ENCODE results near the gene MRE11. TPM values are rescaled to one million over a fixed set of nuclear protein-coding genes. Genes with fewer than 3 reads are reported as not detected.

The MRE11 gene
- total and polyA plus RNA-seq, 9 of the 15 experiments (the other 6 are each of a cell fraction or from before 2014, with no cell fraction given), result 18.3 to 45.2 (median 29.1) TPM

- TF ChIP-seq, protein P1, sequence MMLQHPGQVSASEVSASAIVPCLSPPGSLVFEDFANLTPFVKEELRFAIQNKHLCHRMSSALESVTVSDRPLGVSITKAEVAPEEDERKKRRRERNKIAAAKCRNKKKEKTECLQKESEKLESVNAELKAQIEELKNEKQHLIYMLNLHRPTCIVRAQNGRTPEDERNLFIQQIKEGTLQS (IDR thresholded peaks at IDR 0.05), result peak; percentile 33; the same call in 1 of the 2 replicates
- TF ChIP-seq, protein P1 (CRISPR knock-in tag; conservative IDR thresholded peaks at IDR 0.05), result no peak
Observed at GRCh38 chr11:94449437-94449836, 44.2 kb downstream of the MRE11 start (continued).

DNA sequence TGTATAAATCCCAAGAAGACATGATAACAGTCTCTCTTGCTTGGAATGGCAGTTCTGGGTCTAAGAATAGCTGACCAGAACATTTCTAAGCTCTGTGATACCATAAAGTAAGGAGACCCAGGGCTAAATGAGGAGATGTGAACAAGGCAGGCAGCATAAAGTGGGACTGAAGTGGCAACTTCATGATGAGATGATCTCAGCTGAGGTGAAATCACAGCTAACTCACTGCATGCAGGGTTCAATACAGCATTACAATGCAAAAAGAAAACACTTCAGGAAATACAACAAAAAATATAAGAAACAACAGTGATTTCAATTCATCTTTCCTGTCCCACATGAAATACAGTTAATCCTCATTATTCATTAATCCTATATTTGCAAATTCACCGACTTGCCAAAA is 44.6 kb downstream of the MRE11 start:
- no peaks in the 10 kb centered on the region for H4K20me1 ChIP-seq (replicated peaks; ENCODE audit: control insufficient read depth, insufficient read depth, low read length)
- CTCF ChIA-PET (ENCODE audit: low intra/inter-chr PET ratio), result no interaction called here
- no peaks in the 10 kb centered on the region for H3K4me1 ChIP-seq (replicated peaks in 1 of 2; ENCODE audit: control insufficient read depth in 2 of 2, insufficient read depth in 2 of 2, low read length in 2 of 2)
- POLR2A ChIA-PET, result no interaction called here
- no peak for TF ChIP-seq NFE2L1 (tag; IDR thresholded peaks at IDR 0.05; ENCODE audit: borderline replicate concordance, low read depth)
- no peak overlapping the region for H3K4me3 ChIP-seq
- H3K9me3 ChIP-seq (replicated peaks; ENCODE audit: control insufficient read depth, insufficient read depth, low read depth, low read length), result no peaks in the 10 kb centered on the region
- FAIRE-seq (no peak), DNase-seq (ENCODE audit: extremely low read depth in 1 of 4, low spot score in 3 of 4) (no peak), ATAC-seq (no peak)
- no peaks in the 10 kb centered on the region for H3K9me1 ChIP-seq (ENCODE audit: control insufficient read depth, insufficient read depth, low read length)
- peaks cover 36% of the 10 kb centered on the region for H3K36me3 ChIP-seq (ENCODE audit: control insufficient read depth, insufficient read depth, low read length)
- no peaks in the 10 kb centered on the region for H3K27me3 ChIP-seq (ENCODE audit: control insufficient read depth in 2 of 2, insufficient read depth in 2 of 2, low read length in 2 of 2)
- no peak overlapping the region for H3K9ac ChIP-seq (ENCODE audit: insufficient read depth in 1 of 2, low read depth in 2 of 2, low read length in 2 of 2)
- H3K4me2 ChIP-seq (ENCODE audit: insufficient read depth, low read length), result no peak overlapping the region
- in situ Hi-C loops (cut with MboI), result no loop called here
- no TSS peak for BruUV-seq (replicated peaks)
- H3K27ac ChIP-seq (ENCODE audit: extremely low read depth, low read depth, low read length), result no peak overlapping the region
- WGBS (ENCODE audit: insufficient coverage, low coverage, missing lambda C conversion rate), result 90% methylated on average over 1 of the region's 1 CpG
- intact Hi-C loops (cut with micrococcal nuclease), result no loop called here
- no peaks in the 10 kb centered on the region for H3K79me2 ChIP-seq (ENCODE audit: control insufficient read depth, insufficient read depth, low read length)
- no peak overlapping the region for H2AFZ ChIP-seq (ENCODE audit: low read depth, low read length)

DNA sequence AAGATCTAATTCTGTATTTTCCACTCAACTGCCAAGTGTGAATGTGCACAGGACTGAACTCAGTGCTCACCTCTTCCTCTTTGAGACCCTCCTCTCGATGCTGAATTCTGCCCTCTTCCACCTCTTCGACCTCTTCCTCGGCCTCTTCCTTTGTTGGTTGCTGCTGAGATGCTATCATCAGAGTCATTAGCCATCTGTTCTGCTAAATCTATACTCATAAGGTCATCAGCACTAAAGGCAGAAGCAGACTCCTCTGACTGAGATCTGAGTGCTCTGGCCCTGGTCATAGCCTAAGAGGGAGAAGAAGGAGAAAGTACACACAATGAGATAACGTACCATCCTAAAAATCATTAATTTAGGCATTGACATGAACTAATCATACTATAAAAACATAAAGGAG is 46.5 kb downstream of the MRE11 start:
- ChIA-PET CTCF (ENCODE audit: low intra/inter-chr PET ratio) (no interaction called here), POLR2A (no interaction called here)
- FAIRE-seq, result no peak
- Histone ChIP-seq H4K20me1 (replicated peaks; ENCODE audit: control insufficient read depth, insufficient read depth, low read length) (no peaks in the 10 kb centered on the region), H2AFZ (ENCODE audit: low read depth, low read length) (no peak overlapping the region), H3K36me3 (ENCODE audit: control insufficient read depth, insufficient read depth, low read length) (peaks cover 47% of the 10 kb centered on the region), H3K79me2 (ENCODE audit: control insufficient read depth, insufficient read depth, low read length) (no peaks in the 10 kb centered on the region), H3K27me3 (ENCODE audit: control insufficient read depth in 2 of 2, insufficient read depth in 2 of 2, low read length in 2 of 2) (no peaks in the 10 kb centered on the region), H3K4me2 (ENCODE audit: insufficient read depth, low read length) (no peak overlapping the region), H3K9me3 (replicated peaks; ENCODE audit: control insufficient read depth, insufficient read depth, low read depth, low read length) (no peaks in the 10 kb centered on the region), H3K9me1 (ENCODE audit: control insufficient read depth, insufficient read depth, low read length) (no peaks in the 10 kb centered on the region), H3K4me3 (no peak overlapping the region), H3K4me1 (replicated peaks in 1 of 2; ENCODE audit: control insufficient read depth in 2 of 2, insufficient read depth in 2 of 2, low read length in 2 of 2) (no peaks in the 10 kb centered on the region), H3K9ac (ENCODE audit: insufficient read depth in 1 of 2, low read depth in 2 of 2, low read length in 2 of 2) (no peak overlapping the region), H3K27ac (ENCODE audit: extremely low read depth, low read depth, low read length) (no peak overlapping the region)
- no peak for ATAC-seq
- in situ Hi-C loops (cut with MboI) (no loop called here), intact Hi-C loops (cut with micrococcal nuclease) (no loop called here)
- WGBS (ENCODE audit: insufficient coverage, low coverage, missing lambda C conversion rate), result 83% methylated on average over 4 of the region's 4 CpGs
- no peak for DNase-seq (ENCODE audit: extremely low read depth in 1 of 4, low spot score in 3 of 4)
- BruUV-seq (replicated peaks), result no TSS peak
- TF ChIP-seq MYC (IDR thresholded peaks at IDR 0.05; ENCODE audit: low read depth, low read length) (no peak), MYC (CRISPR knock-in tag; IDR thresholded peaks at IDR 0.05; ENCODE audit: borderline replicate concordance, low read depth) (no peak), FOXA1 (IDR thresholded peaks at IDR 0.05; ENCODE audit: borderline replicate concordance) (no peak), NFE2 (IDR thresholded peaks at IDR 0.05; ENCODE audit: low read depth) (no peak), NR2C1 (IDR thresholded peaks at IDR 0.05) (no peak), NR2C1 (tag; IDR thresholded peaks at IDR 0.05) (no peak), ZBTB11 (CRISPR knock-in tag; IDR thresholded peaks at IDR 0.05) (no peak)

All from K562 (cell line).